Effector memory CD4-positive, alpha-beta T cell (primary cell): ENCODE data around the gene PRKAR1B.

Source experiments
- DNase-seq, 3 donors: peaks; one replicate each; pipeline ENCODE4 v3.0.0-alpha.2; 2020
- H3K27ac ChIP-seq: 2 replicates; pipeline ENCODE4 v1.7.0; 2013; ENCODE audit warnings: mild to moderate bottlenecking, low read length, moderate library complexity; ENCODE audit not compliant: insufficient read depth, poor library complexity, severe bottlenecking
- H3K27me3 ChIP-seq: replicated peaks from 2 replicates; pipeline ENCODE4 v1.7.0; 2013; ENCODE audit warnings: mild to moderate bottlenecking, low read length; ENCODE audit not compliant: insufficient read depth, control insufficient read depth, poor library complexity, severe bottlenecking
- H3K36me3 ChIP-seq: 2 replicates; pipeline ENCODE4 v1.7.0; 2013; ENCODE audit warnings: mild to moderate bottlenecking, low read length, moderate library complexity; ENCODE audit not compliant: control insufficient read depth, insufficient read depth
- H3K4me1 ChIP-seq: 2 replicates; pipeline ENCODE4 v1.7.0; 2013; ENCODE audit warnings: low read length, mild to moderate bottlenecking; ENCODE audit not compliant: control insufficient read depth, insufficient read depth, poor library complexity, severe bottlenecking
- H3K4me3 ChIP-seq: 2 replicates; pipeline ENCODE4 v1.7.0; 2013; ENCODE audit warnings: low read length, low read depth, mild to moderate bottlenecking; ENCODE audit not compliant: insufficient read depth, poor library complexity, severe bottlenecking
- H3K9me3 ChIP-seq: 2 replicates; pipeline ENCODE4 v1.7.0; 2013; ENCODE audit warnings: mild to moderate bottlenecking, low read length, moderate library complexity; ENCODE audit not compliant: control insufficient read depth
- total RNA-seq, 3 donors: gene quantifications; one replicate each; lab custom pipeline; 2026; lab: John Stamatoyannopoulos, UW

Gene PRKAR1B
- 5.2 to 8.5 (median 7.6) reads per million in 3 donors for total RNA-seq

DNA sequence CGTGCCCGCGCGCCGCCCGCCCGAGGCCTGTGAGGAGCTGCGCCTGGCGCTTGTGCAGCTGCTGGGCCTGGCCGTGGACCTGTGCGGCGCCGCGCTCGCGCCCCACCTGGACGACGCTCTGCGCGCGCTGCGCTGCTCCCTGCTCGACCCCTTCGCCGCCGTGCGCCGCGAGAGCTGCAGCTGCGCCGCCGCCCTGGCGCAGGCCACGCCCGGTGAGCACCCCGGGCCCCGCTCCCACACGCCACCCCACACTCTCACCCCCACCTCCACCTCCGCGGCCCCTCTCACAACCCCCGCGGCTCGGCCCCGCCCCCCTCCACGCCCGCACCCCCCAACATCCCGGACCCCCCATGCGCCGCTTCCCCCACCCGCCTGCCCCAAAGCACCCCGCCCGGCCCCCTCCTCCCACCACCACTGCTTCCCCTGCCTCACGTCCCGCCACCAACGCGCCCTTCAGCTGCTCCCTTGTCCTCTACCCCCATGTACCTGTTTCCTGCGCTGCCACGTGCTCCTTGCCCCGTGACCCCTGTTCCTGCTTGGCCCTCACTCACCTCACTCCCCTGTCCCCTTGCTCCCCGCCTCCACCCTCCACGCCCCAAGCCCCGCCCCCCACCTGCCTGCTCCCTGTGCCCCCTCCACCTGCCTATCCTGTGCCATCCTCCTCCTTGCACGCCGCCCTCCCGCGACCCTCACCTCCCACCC lies at the start of gene PRKAR1B:
PRKAR1B (minus strand) TSS at position 178 of the 702 bp plus-strand sequence. CDS start 15,776 bp downstream, outside the sequence.
- Histone ChIP-seq H3K4me1 (peaks cover 12% of the 10 kb centered on the region), H3K27ac (peak within 1 kb of the TSS; percentile 16), H3K27me3 (no peaks in the 10 kb centered on the region), H3K9me3 (no peaks in the 10 kb centered on the region), H3K4me3 (peak within 1 kb of the TSS; percentile 46), H3K36me3 (peaks cover 16% of the 10 kb centered on the region)
- DNase-seq, result no peak

GRCh38 chr7:776381-776780 lies 49.3 kb upstream of the PRKAR1B start:
- no peaks in the 10 kb centered on the region for H3K4me1 ChIP-seq

DNA sequence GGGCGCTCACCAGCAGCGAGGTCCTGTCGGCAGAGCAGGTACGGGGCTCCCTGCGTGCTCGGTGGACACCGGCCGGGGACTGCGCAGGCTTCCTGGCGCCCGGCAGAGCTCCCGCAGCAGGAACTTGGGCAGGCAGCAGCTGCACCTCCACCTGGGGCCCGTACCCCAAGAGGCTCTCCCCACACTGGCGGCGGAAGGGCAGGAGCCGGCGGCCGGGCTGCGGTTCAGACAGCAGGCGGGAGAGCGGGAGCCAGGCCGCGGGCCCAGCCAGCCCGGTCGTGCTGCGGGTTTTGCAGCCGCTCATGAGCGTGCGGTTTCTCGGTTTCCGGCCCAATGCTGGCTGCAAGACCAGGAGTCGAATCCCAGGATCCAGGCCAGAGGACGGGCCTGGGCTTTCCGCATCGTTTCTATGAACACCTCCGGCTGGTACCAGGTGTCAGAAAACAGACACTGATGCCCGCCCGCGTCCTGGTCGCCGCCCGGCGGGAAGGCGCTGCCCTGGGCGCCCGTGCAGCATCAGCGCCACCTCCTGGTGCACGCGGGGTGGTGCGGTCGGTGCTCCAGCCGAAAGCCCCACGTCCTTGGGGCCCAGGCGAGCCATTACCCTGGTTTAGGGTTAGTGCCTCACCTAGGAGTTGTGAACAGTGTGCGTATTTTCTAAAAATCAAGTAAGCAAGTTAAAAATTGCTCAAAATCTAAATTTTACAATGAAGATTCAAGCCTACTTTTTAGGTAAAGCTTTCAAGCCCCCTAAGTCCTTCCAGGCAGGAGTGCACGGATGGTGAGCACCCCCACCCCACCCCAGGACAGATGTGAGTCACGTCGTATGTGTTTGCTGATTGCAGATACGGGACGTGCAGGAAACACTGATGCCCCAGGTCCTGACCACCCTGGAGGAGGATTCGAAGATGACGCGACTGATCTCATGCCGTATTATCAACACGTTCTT lies 47.4 kb upstream of the PRKAR1B start:
- H3K27me3 ChIP-seq, result no peaks in the 10 kb centered on the region
- peak; percentile 26 to 52 (median 38) for DNase-seq
- no peak overlapping the region for H3K27ac ChIP-seq
- H3K4me1 ChIP-seq, result no peaks in the 10 kb centered on the region
- H3K36me3 ChIP-seq, result peaks cover 3% of the 10 kb centered on the region
- H3K9me3 ChIP-seq, result no peaks in the 10 kb centered on the region
- no peak overlapping the region for H3K4me3 ChIP-seq

More at GRCh38 chr7:776381-776780, 49.3 kb upstream of the PRKAR1B start:
- DNase-seq, result no peak
- Histone ChIP-seq H3K27me3 (no peaks in the 10 kb centered on the region), H3K4me3 (no peak overlapping the region), H3K9me3 (no peaks in the 10 kb centered on the region), H3K27ac (no peak overlapping the region), H3K36me3 (peaks cover 4% of the 10 kb centered on the region)

DNA sequence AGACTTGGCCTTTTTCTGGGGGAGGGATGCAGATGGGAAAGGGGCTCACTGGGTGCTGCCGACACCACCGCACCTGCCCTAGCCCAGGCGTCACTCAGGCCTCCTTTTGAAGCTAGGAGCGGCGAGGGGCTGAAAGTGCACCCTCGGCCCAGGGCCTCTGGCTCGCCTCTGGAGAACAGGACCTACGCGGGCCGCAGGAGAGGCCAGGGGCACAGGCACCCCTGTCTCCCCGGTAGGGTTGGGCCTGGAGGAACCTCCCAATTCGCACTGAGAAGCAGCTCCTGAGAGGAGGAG lies 46.5 kb upstream of the PRKAR1B start:
- H3K36me3 ChIP-seq, result peaks cover 7% of the 10 kb centered on the region
- no peaks in the 10 kb centered on the region for H3K27me3 ChIP-seq
- no peaks in the 10 kb centered on the region for H3K9me3 ChIP-seq
- no peak overlapping the region for H3K27ac ChIP-seq
- H3K4me3 ChIP-seq, result no peak overlapping the region
- no peak for DNase-seq
- no peaks in the 10 kb centered on the region for H3K4me1 ChIP-seq

DNA sequence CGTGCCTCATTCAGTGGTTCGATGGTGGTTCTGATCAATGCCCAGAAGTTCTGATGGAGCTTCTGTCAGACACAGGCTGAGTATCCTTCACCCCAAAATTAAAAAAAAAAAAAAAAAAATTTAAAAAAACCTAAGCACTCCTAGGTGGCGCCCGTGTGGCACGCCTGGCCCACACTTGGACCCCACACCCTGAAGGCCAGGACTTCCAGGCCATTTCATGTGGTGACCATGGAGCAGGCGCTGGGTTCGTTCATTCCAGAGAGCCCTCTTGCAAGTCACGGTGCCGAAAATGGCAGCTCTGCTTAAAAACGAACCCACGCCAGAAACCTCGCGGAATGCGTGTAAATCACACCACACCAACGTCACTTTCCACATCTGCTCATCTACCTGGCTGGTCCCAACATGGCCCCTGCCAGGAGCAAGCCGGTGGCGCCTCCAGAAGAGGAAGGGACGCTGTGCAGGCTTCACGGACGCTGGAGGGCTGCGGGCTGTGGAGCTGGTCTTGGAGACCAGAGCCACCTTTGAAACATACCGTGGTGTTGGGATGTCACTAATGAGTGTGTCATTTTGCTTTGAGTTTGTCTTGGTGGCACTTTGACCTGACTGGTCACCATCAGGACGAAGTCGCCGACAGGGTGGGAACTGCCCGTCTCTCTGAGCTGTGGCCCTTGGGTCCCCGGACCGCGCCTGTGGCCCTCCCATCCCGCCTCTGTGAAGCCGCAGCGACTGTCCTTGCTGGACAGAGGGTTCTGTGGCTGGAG lies 46.0 kb upstream of the PRKAR1B start:
- DNase-seq, result no peak
- Histone ChIP-seq H3K36me3 (peaks cover 7% of the 10 kb centered on the region), H3K27me3 (no peaks in the 10 kb centered on the region), H3K4me1 (no peaks in the 10 kb centered on the region), H3K27ac (no peak overlapping the region), H3K9me3 (no peaks in the 10 kb centered on the region), H3K4me3 (no peak overlapping the region)

GRCh38 chr7:772392-772791 lies 45.3 kb upstream of the PRKAR1B start:
- H3K27ac ChIP-seq, result no peak overlapping the region
- H3K9me3 ChIP-seq, result no peaks in the 10 kb centered on the region
- no peaks in the 10 kb centered on the region for H3K27me3 ChIP-seq
- no peak for DNase-seq
- no peak overlapping the region for H3K4me3 ChIP-seq
- no peaks in the 10 kb centered on the region for H3K4me1 ChIP-seq
- H3K36me3 ChIP-seq, result peaks cover 7% of the 10 kb centered on the region

GRCh38 chr7:772005-772294 lies 44.9 kb upstream of the PRKAR1B start:
- Histone ChIP-seq H3K4me1 (no peaks in the 10 kb centered on the region), H3K27me3 (no peaks in the 10 kb centered on the region), H3K27ac (no peak overlapping the region), H3K36me3 (peaks cover 7% of the 10 kb centered on the region), H3K4me3 (no peak overlapping the region), H3K9me3 (no peaks in the 10 kb centered on the region)
- DNase-seq, result no peak

DNA sequence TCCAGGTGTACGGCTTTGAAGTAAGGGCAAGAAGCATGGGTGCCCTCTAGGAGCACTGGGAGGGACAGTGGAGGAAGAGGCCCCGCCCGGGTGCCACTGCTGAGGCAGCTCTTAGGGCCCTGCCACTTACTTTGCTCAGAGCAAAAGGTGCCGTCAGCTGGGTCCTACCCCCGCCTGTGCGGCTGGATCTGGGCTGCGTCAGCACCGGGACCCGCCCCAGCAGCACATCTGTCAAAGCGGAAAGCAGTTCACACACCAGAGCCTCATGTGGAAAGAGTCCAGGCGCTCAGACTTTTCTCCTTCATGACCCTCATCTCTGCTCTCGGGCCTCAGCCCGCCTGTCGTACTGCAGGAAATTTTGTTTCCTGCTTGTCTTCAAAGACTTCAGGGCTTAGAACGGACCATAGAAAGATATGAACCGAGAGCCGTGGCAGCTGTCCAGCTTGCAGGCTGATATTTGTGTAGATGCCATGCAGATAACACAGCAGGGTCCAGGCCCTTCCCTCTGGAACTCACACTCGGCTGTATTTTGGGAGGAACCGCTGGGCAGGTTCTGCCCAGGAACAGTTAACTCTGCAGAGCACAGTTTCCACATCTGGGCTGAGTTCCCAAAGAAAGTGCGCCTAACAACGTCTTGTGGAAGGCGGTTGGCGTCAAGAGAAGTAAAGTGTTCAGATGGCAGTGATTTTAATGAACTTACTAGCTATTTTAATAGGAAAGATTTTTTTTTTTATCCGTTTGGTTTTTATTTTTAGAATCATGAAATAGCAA lies 44.3 kb upstream of the PRKAR1B start:
- H3K36me3 ChIP-seq, result peaks cover 7% of the 10 kb centered on the region

GRCh38 chr7:770741-771166 lies 43.7 kb upstream of the PRKAR1B start:
- no peak for DNase-seq
- Histone ChIP-seq H3K27ac (no peak overlapping the region), H3K4me3 (no peak overlapping the region), H3K9me3 (no peaks in the 10 kb centered on the region), H3K27me3 (no peaks in the 10 kb centered on the region), H3K4me1 (no peaks in the 10 kb centered on the region), H3K36me3 (peaks cover 7% of the 10 kb centered on the region)

More for the DNA sequence above, 44.3 kb upstream of the PRKAR1B start:
- Histone ChIP-seq H3K27ac (no peak overlapping the region), H3K27me3 (no peaks in the 10 kb centered on the region), H3K4me1 (no peaks in the 10 kb centered on the region), H3K9me3 (no peaks in the 10 kb centered on the region), H3K4me3 (no peak overlapping the region)
- DNase-seq, result no peak
